K562 treated with DMSO at 1 percent for 48 hours (cell line): ENCODE data around the gene ILDR1. TPM values are rescaled to one million over a fixed set of nuclear protein-coding genes. Genes with fewer than 3 reads are reported as not detected.

Experiments used
- total RNA-seq: library from RNA; unstranded; fragments of 300-600 nt; gene quantifications from 2 replicates; pipeline ENCODE4 v1.2.3, GENCODE V29; 2022; ENCODE audit warnings: low replicate concordance; ENCODE audit errors: extremely low read depth

ILDR1 gene
- total RNA-seq, result not detected in 2 replicates

DNA sequence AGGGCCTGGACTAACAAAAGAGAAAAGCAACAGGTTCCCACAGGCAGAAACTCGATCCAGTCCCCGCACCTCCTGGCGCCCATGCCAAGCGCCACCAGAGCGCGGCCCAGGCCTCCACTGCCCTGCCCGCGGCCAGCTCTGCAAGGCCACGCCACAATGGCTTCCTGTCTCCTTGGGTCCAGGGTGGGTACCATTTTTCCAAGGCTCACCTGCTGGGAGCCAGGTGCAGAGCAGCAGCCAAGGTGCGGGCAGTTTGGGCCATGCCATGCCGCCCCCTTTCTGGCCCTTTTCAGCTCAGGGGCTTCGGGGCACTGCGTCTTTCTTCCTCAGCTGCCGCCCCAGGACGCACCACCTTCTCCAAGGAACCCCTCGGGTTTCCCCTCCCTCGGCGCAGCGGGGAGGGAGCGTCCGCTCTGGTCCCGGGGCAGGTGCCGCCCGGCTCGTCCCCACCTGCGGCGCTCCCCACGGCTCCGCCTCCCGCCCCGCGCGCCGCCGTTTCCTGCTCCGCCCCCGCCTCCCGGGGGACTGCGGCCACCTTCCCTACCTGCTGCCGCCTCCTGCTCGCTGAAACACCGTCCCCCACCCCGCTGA lies at the start of gene ILDR1:
ILDR1 (minus strand) TSS at position 437 of the 591 bp plus-strand sequence; CDS start at position 267, 170 bp downstream.

DNA sequence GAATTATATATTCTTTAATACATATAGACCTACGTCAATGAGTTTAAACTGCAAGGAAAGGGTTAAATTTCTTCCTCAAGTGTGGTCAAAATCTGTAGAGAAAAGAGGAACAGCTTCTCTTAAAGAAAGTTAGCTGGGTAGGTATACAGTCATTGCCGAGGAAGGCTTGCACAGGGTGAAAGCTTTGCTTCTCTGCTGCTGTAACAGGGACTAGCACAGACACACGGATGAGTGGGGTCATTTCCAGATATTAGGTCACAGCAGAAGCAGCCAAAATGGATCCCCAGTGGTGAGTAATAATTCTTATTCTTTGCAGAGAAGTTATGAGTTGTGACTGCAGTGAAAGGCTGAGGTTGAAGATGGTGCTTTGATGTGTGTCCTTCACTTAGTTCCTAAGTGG lies 33.2 kb upstream of the ILDR1 start, which contains the start of gene CD86:
CD86 (plus strand) TSS at position 148 of the 400 bp plus-strand sequence; CDS start at position 276, 128 bp downstream.

Other genes with a start within 250 kb of the ILDR1 start
- gene IQCB1, start 187.2 kb downstream of the ILDR1 start, total RNA-seq, result not detected in 2 replicates
- not detected in 2 replicates for gene EAF2, start 187.0 kb downstream of the ILDR1 start, total RNA-seq
- not detected in 2 replicates for gene SLC15A2, start 127.8 kb downstream of the ILDR1 start, total RNA-seq
- not detected in 2 replicates for gene CD86, start 33.1 kb upstream of the ILDR1 start, total RNA-seq
- not detected in 2 replicates for gene CASR, start 161.4 kb upstream of the ILDR1 start, total RNA-seq